ENCODE results near the gene MEIOC. TPM values are rescaled to one million over a fixed set of nuclear protein-coding genes. Genes with fewer than 3 reads are reported as not detected.

Gene MEIOC
- total RNA-seq, 1 donor from 2014 or later = not detected

- DNase-seq = no peak
- H3K4me1 ChIP-seq = peaks cover 4% of the 10 kb centered on the region
- peaks cover 88% of the 10 kb centered on the region for H3K27me3 ChIP-seq (ENCODE audit: low read depth)
- no peak for TF ChIP-seq CTCF (IDR thresholded peaks at IDR 0.05; ENCODE audit: borderline replicate concordance)
- no peak overlapping the region for H3K27ac ChIP-seq (replicated peaks)
- H3K36me3 ChIP-seq = no peaks in the 10 kb centered on the region
- no peak overlapping the region for H3K4me3 ChIP-seq
- H3K9me3 ChIP-seq (replicated peaks) = no peaks in the 10 kb centered on the region
- intact Hi-C loops (cut with micrococcal nuclease) = no loop called here
These were observed 5.0 kb upstream of the MEIOC start for GRCh38 chr17:44651228-44651627.

- Histone ChIP-seq H3K9me3 (replicated peaks) (no peaks in the 10 kb centered on the region), H3K27ac (replicated peaks) (no peak overlapping the region), H3K4me3 (no peak overlapping the region), H3K36me3 (no peaks in the 10 kb centered on the region), H3K27me3 (ENCODE audit: low read depth) (peaks cover 91% of the 10 kb centered on the region), H3K4me1 (peaks cover 11% of the 10 kb centered on the region)
- intact Hi-C loops (cut with micrococcal nuclease) = no loop called here
- no peak for TF ChIP-seq CTCF (IDR thresholded peaks at IDR 0.05; ENCODE audit: borderline replicate concordance)
- DNase-seq = no peak
These were observed 3.5 kb upstream of the MEIOC start for GRCh38 chr17:44652727-44653126.

- Histone ChIP-seq H3K27me3 (ENCODE audit: low read depth) (peaks cover 91% of the 10 kb centered on the region), H3K4me1 (peaks cover 11% of the 10 kb centered on the region), H3K27ac (replicated peaks) (no peak overlapping the region), H3K36me3 (no peaks in the 10 kb centered on the region), H3K9me3 (replicated peaks) (no peaks in the 10 kb centered on the region), H3K4me3 (no peak overlapping the region)
- no peak for TF ChIP-seq CTCF (IDR thresholded peaks at IDR 0.05; ENCODE audit: borderline replicate concordance)
- DNase-seq = no peak
- intact Hi-C loops (cut with micrococcal nuclease) = no loop called here
These were observed 2.9 kb upstream of the MEIOC start for GRCh38 chr17:44653384-44653783.

GRCh38 chr17:44653954-44654353, 2.3 kb upstream of the MEIOC start:
- Histone ChIP-seq H3K27me3 (ENCODE audit: low read depth) (peaks cover 89% of the 10 kb centered on the region), H3K4me1 (peaks cover 11% of the 10 kb centered on the region), H3K4me3 (no peak overlapping the region), H3K36me3 (no peaks in the 10 kb centered on the region), H3K27ac (replicated peaks) (no peak overlapping the region), H3K9me3 (replicated peaks) (no peaks in the 10 kb centered on the region)
- intact Hi-C loops (cut with micrococcal nuclease) = no loop called here
- no peak for DNase-seq
- no peak for TF ChIP-seq CTCF (IDR thresholded peaks at IDR 0.05; ENCODE audit: borderline replicate concordance)

- no peak for DNase-seq
- Histone ChIP-seq H3K9me3 (replicated peaks) (no peaks in the 10 kb centered on the region), H3K27ac (replicated peaks) (no peak overlapping the region), H3K27me3 (ENCODE audit: low read depth) (peaks cover 33% of the 10 kb centered on the region), H3K4me3 (no peak overlapping the region), H3K36me3 (no peaks in the 10 kb centered on the region), H3K4me1 (peaks cover 2% of the 10 kb centered on the region)
- intact Hi-C loops (cut with micrococcal nuclease) = no loop called here
- TF ChIP-seq CTCF (IDR thresholded peaks at IDR 0.05; ENCODE audit: borderline replicate concordance) = no peak
These were observed 5.6 kb downstream of the MEIOC start for GRCh38 chr17:44661835-44662234.

GRCh38 chr17:44663095-44663494, 6.8 kb downstream of the MEIOC start:
- Histone ChIP-seq H3K36me3 (no peaks in the 10 kb centered on the region), H3K4me3 (no peak overlapping the region), H3K27ac (replicated peaks) (no peak overlapping the region), H3K9me3 (replicated peaks) (no peaks in the 10 kb centered on the region), H3K4me1 (no peaks in the 10 kb centered on the region), H3K27me3 (ENCODE audit: low read depth) (peaks cover 21% of the 10 kb centered on the region)
- intact Hi-C loops (cut with micrococcal nuclease) = no loop called here
- DNase-seq = no peak
- TF ChIP-seq CTCF (IDR thresholded peaks at IDR 0.05; ENCODE audit: borderline replicate concordance) = no peak

Measured in left ventricle myocardium inferior (tissue), 1 donor.